Kidney (tissue), 14 donors: Measurements from ENCODE around the gene PCNX2. TPM values are rescaled to one million over a fixed set of nuclear protein-coding genes. Genes with fewer than 3 reads are reported as not detected.

Experiments used
- DNase-seq, 5 donors: peaks; one replicate each; pipeline ENCODE4 v3.0.0-alpha.2; 2013 to 2020
- FAIRE-seq: peaks from 2 replicates; lab custom pipeline; 2012; peaks lifted over from hg19 to GRCh38; lab: Jason Lieb, UNC
- H3K27ac ChIP-seq, 2 donors: one replicate each; pipeline ENCODE4 v1.7.0; 2013; ENCODE audit warnings: low read depth in 2 of 2, low read length in 2 of 2, inconsistent platforms in 1 of 2
- H3K27me3 ChIP-seq: one replicate; pipeline ENCODE4 v1.7.1; 2013; ENCODE audit warnings: low read length, inconsistent platforms; ENCODE audit not compliant: control insufficient read depth, insufficient read depth
- H3K36me3 ChIP-seq, 3 donors: one replicate each; pipeline versions ENCODE4 v1.7.0 to v1.7.1; 2013; ENCODE audit warnings: low read length in 3 of 3, control low read depth in 1 of 3, inconsistent platforms in 1 of 3; ENCODE audit not compliant: insufficient read depth in 3 of 3, control insufficient read depth in 2 of 3
- H3K4me1 ChIP-seq, 3 donors: one replicate each; pipeline versions ENCODE4 v1.7.0 to v1.7.1; 2013; ENCODE audit warnings: low read length in 3 of 3, inconsistent platforms in 1 of 3, low read depth in 1 of 3; ENCODE audit not compliant: control insufficient read depth in 2 of 3, insufficient read depth in 2 of 3
- H3K4me3 ChIP-seq, 3 donors: one replicate each; pipeline versions ENCODE4 v1.7.0 to v1.8.1; 2013; ENCODE audit warnings: low read length in 3 of 3, control low read depth in 1 of 3, inconsistent platforms in 1 of 3
- H3K9ac ChIP-seq, 3 donors: one replicate each; pipeline versions ENCODE4 v1.7.0 to v1.7.1; 2013; ENCODE audit warnings: low read length in 3 of 3, control low read depth in 1 of 3, inconsistent platforms in 1 of 3
- H3K9me3 ChIP-seq, 3 donors: one replicate each; pipeline versions ENCODE4 v1.7.0 to v1.7.1; 2013; ENCODE audit warnings: low read length in 3 of 3, control low read depth in 1 of 3, inconsistent platforms in 1 of 3; ENCODE audit not compliant: control insufficient read depth in 2 of 3, insufficient read depth in 1 of 3
- CTCF ChIP-seq: IDR thresholded peaks from 3 replicates; pipeline ENCODE4 v1.5.1; 2012; ENCODE audit warnings: mild to moderate bottlenecking, moderate library complexity, borderline replicate concordance; ENCODE audit not compliant: insufficient read depth; ENCODE audit errors: extremely low read depth
- intact Hi-C: fragments of 100-400 bp; cut with DNase I; formaldehyde crosslinking; loops from one replicate; pipeline ENCODE4 v1.11.1; 2022
- polyA plus RNA-seq: library from polyadenylated mRNA; stranded (reverse); fragments of 350-450 nt; fragmentation: Illumina TruSeq; extraction: RNeasy Lipid Tissue Mini Kit (QIAGEN cat#74804); gene quantifications from one replicate; pipeline ENCODE4 v1.2.3, GENCODE V29; 2014; ENCODE audit warnings: low read depth, low replicate concordance; ENCODE audit not compliant: insufficient read depth
- total RNA-seq: library from RNA; stranded (reverse); fragmentation: NEBNext Ultra II Directional; extraction: Animal tissue kit (Norgen Biotek cat#: 25700); gene quantifications from one replicate; pipeline ENCODE4 v1.2.1, GENCODE V29; 2021
- donor health status: control.
- donor health status: control.
- donor health status: control.
- donor health status: control.
- donor health status: control.
- donor health status: DM: yes; HTN: yes; CAD: no.
- donor health status: Normal renal cell carcinoma (clear cell type).

The PCNX2 gene
- total and polyA plus RNA-seq, 2 donors from 2014 or later = 5.2 to 29.2 TPM

GRCh38 chr1:233066087-233066486, 229.4 kb downstream of the PCNX2 start:
- DNase-seq = no peak
- no peak for FAIRE-seq
- intact Hi-C loops = no loop called here

GRCh38 chr1:233065685-233066084, 229.8 kb downstream of the PCNX2 start:
- H3K36me3 ChIP-seq = peaks cover 0 to 2% (median 0%) of the 10 kb centered on the region in 3 donors
- no peaks in the 10 kb centered on the region for H3K4me1 ChIP-seq
- no peaks in the 10 kb centered on the region for H3K27me3 ChIP-seq
- H3K27ac ChIP-seq = no peak overlapping the region
- FAIRE-seq (no peak), DNase-seq (no peak)
- H3K9ac ChIP-seq = no peak overlapping the region
- TF ChIP-seq CTCF = no peak
- peaks cover 0 to 3% (median 0%) of the 10 kb centered on the region in 3 donors for H3K9me3 ChIP-seq
- intact Hi-C loops = no loop called here
- no peak overlapping the region for H3K4me3 ChIP-seq

More at GRCh38 chr1:233066087-233066486, 229.4 kb downstream of the PCNX2 start:
- Histone ChIP-seq H3K36me3 (peaks cover 0 to 2% (median 0%) of the 10 kb centered on the region in 3 donors), H3K27ac (no peak overlapping the region), H3K4me1 (no peaks in the 10 kb centered on the region), H3K27me3 (no peaks in the 10 kb centered on the region), H3K9ac (no peak overlapping the region), H3K9me3 (peaks cover 0 to 3% (median 0%) of the 10 kb centered on the region in 3 donors), H3K4me3 (no peak overlapping the region)
- TF ChIP-seq CTCF = no peak

GRCh38 chr1:233064988-233065387, 230.5 kb downstream of the PCNX2 start:
- DNase-seq (no peak), FAIRE-seq (no peak)
- no peaks in the 10 kb centered on the region for H3K27me3 ChIP-seq
- no peak for TF ChIP-seq CTCF
- H3K9me3 ChIP-seq = peaks cover 0 to 3% (median 0%) of the 10 kb centered on the region in 3 donors
- H3K27ac ChIP-seq = no peak overlapping the region
- H3K36me3 ChIP-seq = peaks cover 0 to 2% (median 0%) of the 10 kb centered on the region in 3 donors
- H3K4me1 ChIP-seq = no peaks in the 10 kb centered on the region
- intact Hi-C loops = no loop called here
- no peak overlapping the region for H3K4me3 ChIP-seq
- H3K9ac ChIP-seq = no peak overlapping the region

GRCh38 chr1:233063462-233063861, 232.1 kb downstream of the PCNX2 start:
- FAIRE-seq = no peak
- no peaks in the 10 kb centered on the region for H3K27me3 ChIP-seq

More at GRCh38 chr1:233063462-233063861, 232.1 kb downstream of the PCNX2 start:
- H3K4me1 ChIP-seq = no peaks in the 10 kb centered on the region
- no peak for DNase-seq
- intact Hi-C loops = no loop called here
- peaks cover 0 to 2% (median 0%) of the 10 kb centered on the region in 3 donors for H3K36me3 ChIP-seq
- H3K9ac ChIP-seq = no peak overlapping the region
- no peak overlapping the region for H3K27ac ChIP-seq
- no peak for TF ChIP-seq CTCF
- H3K4me3 ChIP-seq = no peak overlapping the region
- peaks cover 0 to 3% (median 0%) of the 10 kb centered on the region in 3 donors for H3K9me3 ChIP-seq
